Neutrophil (primary cell): Measurements from ENCODE around the gene DNAJC10.
"Not testable (repeated sequence)": the region's sequence is repeated elsewhere in the genome, so short reads cannot be mapped to it uniquely, and the experiment has no call there.

Experiments used
- H3K27ac ChIP-seq: fragments of 200-600 bp; sonication (generic); 2 replicates; pipeline ENCODE4 v1.5.1; 2016; ENCODE audit warnings: mild to moderate bottlenecking, moderate library complexity
- H3K27me3 ChIP-seq: fragments of 200-600 bp; sonication (generic); 2 replicates; pipeline ENCODE4 v1.6.0; 2016; ENCODE audit warnings: mild to moderate bottlenecking
- H3K36me3 ChIP-seq: fragments of 200-600 bp; sonication (generic); 2 replicates; pipeline ENCODE4 v1.5.1; 2017
- H3K4me1 ChIP-seq, 2 experiments: fragments of 200-600 bp in 1 of 2; sonication (generic) in 1 of 2; 1 replicate in 1 of 2; 2 replicates in 1 of 2; pipeline versions ENCODE4 v1.5.1 to v1.6.1; 2013 to 2016; ENCODE audit warnings: low read depth in 1 of 2, low read length in 1 of 2, mild to moderate bottlenecking in 1 of 2, moderate library complexity in 1 of 2; ENCODE audit not compliant: control insufficient read depth in 1 of 2, insufficient read depth in 1 of 2
- H3K4me3 ChIP-seq, 2 experiments: fragments of 200-600 bp in 1 of 2; sonication (generic) in 1 of 2; 1 replicate in 1 of 2; 2 replicates in 1 of 2; pipeline ENCODE4 v1.5.1; 2013 to 2016; ENCODE audit warnings: low read depth in 1 of 2, low read length in 1 of 2, mild to moderate bottlenecking in 1 of 2, moderate library complexity in 1 of 2
- H3K9me3 ChIP-seq: fragments of 200-600 bp; sonication (generic); 2 replicates; pipeline ENCODE4 v1.5.1; 2016
- TF ChIP-seq, protein P1 (sequence below): fragments of 200-600 bp; sonication (generic); IDR thresholded peaks from 2 replicates; pipeline ENCODE4 v1.5.1; 2016; ENCODE audit warnings: antibody characterized with exemption

DNAJC10 gene

DNA sequence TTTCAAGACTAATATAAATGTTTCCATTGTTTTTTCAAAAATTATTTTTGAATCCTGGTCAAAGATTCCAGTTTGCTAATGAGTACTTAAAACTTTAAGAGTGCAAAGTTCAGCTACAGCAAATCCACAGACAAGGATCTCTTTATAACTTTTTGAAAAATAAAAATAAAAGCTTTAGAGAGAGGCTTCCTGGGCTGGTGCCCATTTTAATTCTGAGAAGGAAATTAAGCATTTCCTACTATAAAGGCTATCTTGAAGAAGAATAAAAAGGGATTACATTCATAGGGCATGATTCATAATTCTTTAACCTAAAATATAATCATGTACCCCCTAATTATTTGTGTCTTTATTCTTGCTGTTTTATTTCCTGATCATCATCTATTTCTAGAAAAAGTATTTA, 38.2 kb downstream of the DNAJC10 start:
- Histone ChIP-seq H3K36me3 (peaks cover 39% of the 10 kb centered on the region), H3K9me3 (no peaks in the 10 kb centered on the region), H3K4me3 (no peak overlapping the region), H3K27me3 (no peaks in the 10 kb centered on the region), H3K27ac (no peak overlapping the region), H3K4me1 (no peaks in the 10 kb centered on the region)
- TF ChIP-seq, protein P1, sequence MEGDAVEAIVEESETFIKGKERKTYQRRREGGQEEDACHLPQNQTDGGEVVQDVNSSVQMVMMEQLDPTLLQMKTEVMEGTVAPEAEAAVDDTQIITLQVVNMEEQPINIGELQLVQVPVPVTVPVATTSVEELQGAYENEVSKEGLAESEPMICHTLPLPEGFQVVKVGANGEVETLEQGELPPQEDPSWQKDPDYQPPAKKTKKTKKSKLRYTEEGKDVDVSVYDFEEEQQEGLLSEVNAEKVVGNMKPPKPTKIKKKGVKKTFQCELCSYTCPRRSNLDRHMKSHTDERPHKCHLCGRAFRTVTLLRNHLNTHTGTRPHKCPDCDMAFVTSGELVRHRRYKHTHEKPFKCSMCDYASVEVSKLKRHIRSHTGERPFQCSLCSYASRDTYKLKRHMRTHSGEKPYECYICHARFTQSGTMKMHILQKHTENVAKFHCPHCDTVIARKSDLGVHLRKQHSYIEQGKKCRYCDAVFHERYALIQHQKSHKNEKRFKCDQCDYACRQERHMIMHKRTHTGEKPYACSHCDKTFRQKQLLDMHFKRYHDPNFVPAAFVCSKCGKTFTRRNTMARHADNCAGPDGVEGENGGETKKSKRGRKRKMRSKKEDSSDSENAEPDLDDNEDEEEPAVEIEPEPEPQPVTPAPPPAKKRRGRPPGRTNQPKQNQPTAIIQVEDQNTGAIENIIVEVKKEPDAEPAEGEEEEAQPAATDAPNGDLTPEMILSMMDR: no peak

DNA sequence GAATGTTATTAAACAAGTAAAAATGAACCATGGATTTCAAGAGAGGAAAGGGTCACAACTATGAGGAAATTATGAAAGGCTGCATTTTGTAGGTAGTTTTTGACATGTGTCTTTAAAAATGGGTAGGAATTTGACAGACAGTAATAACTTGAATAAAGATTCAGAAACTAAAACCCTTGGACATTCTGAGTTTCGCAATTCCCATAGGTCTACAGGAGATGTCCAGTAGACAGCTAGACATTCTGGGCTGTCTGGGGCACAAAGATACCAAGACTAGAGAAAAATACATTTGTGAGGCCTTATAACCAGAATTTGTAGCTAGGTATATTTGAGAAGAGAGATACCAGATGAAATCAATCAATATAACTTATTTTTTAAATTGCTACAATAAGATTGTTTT, 42.3 kb downstream of the DNAJC10 start:
- TF ChIP-seq, protein P1: no peak
- Histone ChIP-seq H3K27me3 (no peaks in the 10 kb centered on the region), H3K4me1 (no peaks in the 10 kb centered on the region), H3K36me3 (peaks cover 44% of the 10 kb centered on the region), H3K27ac (no peak overlapping the region), H3K4me3 (no peak overlapping the region), H3K9me3 (no peaks in the 10 kb centered on the region)

DNA sequence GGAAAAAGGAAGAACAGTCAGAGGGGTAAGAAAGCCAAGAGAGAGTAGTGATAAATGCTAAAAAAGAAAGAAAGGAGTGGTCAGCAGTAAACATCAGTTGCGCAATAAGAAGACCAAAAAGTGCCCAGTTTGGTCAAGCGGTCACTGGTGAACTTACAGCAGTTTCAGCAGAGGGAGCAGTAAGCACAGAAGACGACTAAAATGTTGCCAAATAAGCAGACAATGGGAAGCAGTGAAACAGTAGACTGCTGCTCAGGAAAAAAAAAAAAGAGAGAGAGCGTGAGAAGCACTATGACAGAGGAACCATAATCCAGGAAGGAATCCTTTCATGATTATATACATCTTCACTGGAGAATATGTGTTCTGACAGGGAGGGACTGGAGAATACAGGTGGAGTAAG, 45.8 kb downstream of the DNAJC10 start:
- H3K27ac ChIP-seq: no peak overlapping the region
- H3K36me3 ChIP-seq: peaks cover 52% of the 10 kb centered on the region
- H3K4me1 ChIP-seq: no peaks in the 10 kb centered on the region
- H3K4me3 ChIP-seq: no peak overlapping the region
- TF ChIP-seq, protein P1: no peak
- no peaks in the 10 kb centered on the region for H3K9me3 ChIP-seq
- H3K27me3 ChIP-seq: no peaks in the 10 kb centered on the region

DNA sequence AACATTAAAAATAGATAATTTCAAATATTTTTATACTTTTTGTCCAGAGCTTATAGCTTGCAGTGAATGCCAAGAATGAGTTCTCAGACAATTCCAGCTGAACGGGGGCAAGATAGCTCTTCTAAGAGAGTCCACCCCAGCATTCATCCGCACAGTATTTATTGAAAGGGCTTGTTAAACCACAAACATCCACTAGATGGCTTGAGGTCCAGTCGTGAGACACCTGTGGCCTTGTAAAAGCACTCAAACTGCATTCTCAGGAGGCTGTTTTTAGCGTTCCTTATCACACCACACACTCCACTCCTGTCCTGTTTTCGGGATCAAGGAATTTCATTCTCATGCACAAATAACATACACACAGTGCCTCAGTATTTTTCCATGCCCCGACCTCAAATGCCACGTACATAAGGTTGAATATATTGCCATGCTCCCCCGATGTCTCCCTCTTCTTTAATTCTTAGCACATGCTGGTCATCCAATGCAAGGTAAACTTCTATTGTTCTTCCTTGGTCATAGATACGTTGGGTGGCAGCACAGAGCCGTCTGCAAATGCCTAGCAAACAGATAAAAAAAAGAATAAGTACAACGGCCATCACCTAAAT, 47.4 kb downstream of the DNAJC10 start:
- Histone ChIP-seq H3K9me3 (no peaks in the 10 kb centered on the region), H3K4me3 (no peak overlapping the region), H3K27ac (no peak overlapping the region), H3K4me1 (no peaks in the 10 kb centered on the region), H3K36me3 (peaks cover 41% of the 10 kb centered on the region), H3K27me3 (no peaks in the 10 kb centered on the region)
- TF ChIP-seq, protein P1: no peak

DNA sequence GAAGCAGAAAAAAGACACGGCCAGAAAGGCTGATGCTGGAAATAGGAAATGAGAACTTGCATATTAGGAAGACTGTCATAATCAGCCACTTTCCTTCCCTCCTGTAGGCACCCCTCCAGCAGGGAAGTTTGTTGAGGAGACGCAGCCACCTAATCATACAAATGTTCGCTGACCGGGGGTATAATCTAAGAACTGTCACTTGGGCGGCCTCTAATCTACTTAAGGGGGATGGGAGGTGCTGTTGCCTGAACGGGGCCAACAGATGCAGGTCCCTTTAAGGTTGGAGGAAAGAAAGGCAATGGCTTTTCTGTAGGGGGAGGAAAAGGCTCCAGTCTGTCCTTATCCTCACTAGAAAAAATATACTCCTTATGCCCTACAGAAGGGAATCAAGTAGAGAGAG, 50.6 kb downstream of the DNAJC10 start:
- no peak overlapping the region for H3K4me3 ChIP-seq
- no peaks in the 10 kb centered on the region for H3K9me3 ChIP-seq
- H3K27me3 ChIP-seq: no peaks in the 10 kb centered on the region
- no peak overlapping the region for H3K27ac ChIP-seq
- peaks cover 21% of the 10 kb centered on the region for H3K36me3 ChIP-seq
- no peaks in the 10 kb centered on the region for H3K4me1 ChIP-seq
- TF ChIP-seq, protein P1: no peak

DNA sequence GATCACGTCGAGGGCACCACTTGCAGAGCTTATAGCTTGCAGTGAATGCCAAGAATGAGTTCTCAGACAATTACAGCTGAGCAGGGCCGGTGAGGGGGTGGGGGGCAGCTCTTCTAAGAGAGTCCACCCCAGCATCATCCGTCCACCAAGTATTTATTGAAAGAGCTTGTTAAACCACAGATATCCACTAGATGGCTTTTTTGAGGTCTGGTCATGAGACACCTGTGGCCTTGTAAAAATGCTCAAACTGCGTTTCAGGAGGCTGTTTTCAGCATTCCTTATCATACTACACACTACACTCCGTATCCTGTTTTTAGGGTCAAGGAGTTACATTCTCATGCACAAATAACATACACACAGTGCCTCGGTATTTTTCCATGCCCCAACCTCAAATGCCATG, 51.5 kb downstream of the DNAJC10 start:
- H3K36me3 ChIP-seq: peaks cover 21% of the 10 kb centered on the region
- H3K4me1 ChIP-seq: no peaks in the 10 kb centered on the region
- H3K4me3 ChIP-seq: no peak overlapping the region
- H3K27ac ChIP-seq: no peak overlapping the region
- TF ChIP-seq, protein P1: no peak
- H3K9me3 ChIP-seq: no peaks in the 10 kb centered on the region
- no peaks in the 10 kb centered on the region for H3K27me3 ChIP-seq

DNA sequence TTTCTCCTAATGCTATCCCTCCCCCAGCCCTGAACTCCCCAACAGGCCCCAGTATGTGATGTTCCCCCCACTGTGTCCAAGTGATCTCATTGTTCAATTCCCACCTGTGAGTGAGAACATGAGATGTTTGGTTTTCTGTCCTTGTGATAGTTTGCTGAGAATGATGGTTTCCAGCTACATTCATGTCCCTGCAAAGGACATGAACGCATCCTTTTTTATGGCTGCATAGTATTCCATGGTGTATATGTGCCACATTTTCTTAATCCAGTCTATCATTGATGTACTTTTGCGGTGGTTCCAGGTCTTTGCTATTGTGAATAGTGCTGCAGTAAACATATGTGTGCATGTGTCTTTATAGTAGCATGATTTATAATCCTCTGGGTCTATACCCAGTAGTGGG, 52.9 kb downstream of the DNAJC10 start:
- peaks cover 10% of the 10 kb centered on the region for H3K36me3 ChIP-seq

More for the DNA sequence above, 52.9 kb downstream of the DNAJC10 start:
- H3K27ac ChIP-seq, H3K4me3 ChIP-seq, H3K27me3 ChIP-seq, H3K4me1 ChIP-seq, H3K9me3 ChIP-seq: not testable (repeated sequence)
